ENCODE results near the gene MGAT5. TPM values are rescaled to one million over a fixed set of nuclear protein-coding genes. Genes with fewer than 3 reads are reported as not detected.

MGAT5 gene
- total RNA-seq, 4 donors from 2014 or later: 47.4 to 56.4 (median 50.3) TPM

DNA sequence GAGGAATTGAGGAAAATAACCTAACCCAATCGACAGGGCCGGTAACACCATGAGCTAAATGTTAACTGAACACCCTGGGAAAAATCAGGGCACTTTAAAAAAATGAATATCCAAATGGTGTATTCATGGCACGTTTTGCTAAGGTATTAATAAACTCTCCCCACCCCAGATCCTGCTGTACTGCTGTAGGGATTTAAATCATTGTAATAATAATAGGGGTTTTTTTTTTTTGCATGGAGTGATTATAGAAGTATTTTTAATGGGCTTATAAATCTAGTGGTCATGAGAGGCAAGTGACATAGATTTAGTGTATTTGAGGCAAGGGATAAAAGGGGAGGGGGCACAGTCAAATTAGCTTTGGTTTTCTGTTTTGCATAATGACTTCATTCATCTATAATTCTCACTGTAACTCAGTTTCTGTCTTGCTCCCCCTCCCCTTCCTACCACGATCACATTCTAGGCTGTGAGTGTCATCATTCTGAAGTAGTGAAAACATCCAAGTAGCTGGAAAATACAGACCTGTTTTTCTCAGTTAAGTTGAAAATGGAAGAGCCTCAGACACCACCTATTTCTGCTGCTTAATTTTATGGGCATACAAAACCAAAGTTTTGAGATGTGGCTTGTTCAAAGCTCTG is 18.2 kb upstream of the MGAT5 start:
- H3K36me3 ChIP-seq: no peaks in the 10 kb centered on the region
- no peak for DNase-seq (ENCODE audit: extremely low spot score)
- no peaks in the 10 kb centered on the region for H3K27me3 ChIP-seq
- 82% methylated on average over 4 of the region's 4 CpGs for WGBS
- no peaks in the 10 kb centered on the region for H3K9me3 ChIP-seq
- H3K4me3 ChIP-seq: no peak overlapping the region
- no peak for TF ChIP-seq POLR2AphosphoS5 (IDR thresholded peaks at IDR 0.05)
- TF ChIP-seq POLR2A (IDR thresholded peaks at IDR 0.05; ENCODE audit: low read depth): no peak
- TF ChIP-seq EP300 (IDR thresholded peaks at IDR 0.05): no peak
- TF ChIP-seq, protein P1, sequence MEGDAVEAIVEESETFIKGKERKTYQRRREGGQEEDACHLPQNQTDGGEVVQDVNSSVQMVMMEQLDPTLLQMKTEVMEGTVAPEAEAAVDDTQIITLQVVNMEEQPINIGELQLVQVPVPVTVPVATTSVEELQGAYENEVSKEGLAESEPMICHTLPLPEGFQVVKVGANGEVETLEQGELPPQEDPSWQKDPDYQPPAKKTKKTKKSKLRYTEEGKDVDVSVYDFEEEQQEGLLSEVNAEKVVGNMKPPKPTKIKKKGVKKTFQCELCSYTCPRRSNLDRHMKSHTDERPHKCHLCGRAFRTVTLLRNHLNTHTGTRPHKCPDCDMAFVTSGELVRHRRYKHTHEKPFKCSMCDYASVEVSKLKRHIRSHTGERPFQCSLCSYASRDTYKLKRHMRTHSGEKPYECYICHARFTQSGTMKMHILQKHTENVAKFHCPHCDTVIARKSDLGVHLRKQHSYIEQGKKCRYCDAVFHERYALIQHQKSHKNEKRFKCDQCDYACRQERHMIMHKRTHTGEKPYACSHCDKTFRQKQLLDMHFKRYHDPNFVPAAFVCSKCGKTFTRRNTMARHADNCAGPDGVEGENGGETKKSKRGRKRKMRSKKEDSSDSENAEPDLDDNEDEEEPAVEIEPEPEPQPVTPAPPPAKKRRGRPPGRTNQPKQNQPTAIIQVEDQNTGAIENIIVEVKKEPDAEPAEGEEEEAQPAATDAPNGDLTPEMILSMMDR (IDR thresholded peaks at IDR 0.05): no peak
- no peak overlapping the region for H3K27ac ChIP-seq (replicated peaks in 1 of 4)
- H3K4me1 ChIP-seq: peaks cover 0 to 24% (median 0%) of the 10 kb centered on the region in 4 donors
- intact Hi-C loops (cut with DNase I): no loop called here

DNA sequence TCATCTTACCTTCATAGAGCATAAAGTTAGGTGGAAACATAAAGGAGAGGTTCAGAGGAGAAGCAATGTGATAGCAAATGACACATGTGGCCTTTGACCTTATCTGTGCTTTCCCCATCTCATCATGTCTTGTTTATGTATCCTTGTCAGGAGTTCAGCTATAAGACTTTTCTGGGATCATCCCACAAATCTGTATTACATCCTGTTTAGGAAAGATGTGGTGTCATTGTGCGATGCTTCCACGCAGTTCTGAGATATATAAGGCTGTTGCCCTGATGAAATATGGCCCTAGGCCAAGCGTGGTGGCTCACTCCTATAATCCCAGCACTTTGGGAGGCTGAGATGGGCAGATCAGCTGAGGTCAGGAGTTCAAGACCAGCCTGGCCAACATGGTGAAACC is 15.5 kb upstream of the MGAT5 start:
- DNase-seq (ENCODE audit: extremely low spot score): no peak
- WGBS: 44% methylated on average over 3 of the region's 3 CpGs
- intact Hi-C loops (cut with DNase I): no loop called here
- TF ChIP-seq POLR2AphosphoS5 (IDR thresholded peaks at IDR 0.05): no peak
- no peak for TF ChIP-seq POLR2A (IDR thresholded peaks at IDR 0.05; ENCODE audit: low read depth)
- no peak for TF ChIP-seq EP300 (IDR thresholded peaks at IDR 0.05)
- Histone ChIP-seq H3K36me3 (no peaks in the 10 kb centered on the region), H3K27me3 (no peaks in the 10 kb centered on the region), H3K4me3 (no peak overlapping the region), H3K27ac (replicated peaks in 1 of 4) (no peak overlapping the region), H3K4me1 (peaks cover 0 to 15% (median 0%) of the 10 kb centered on the region in 4 donors), H3K9me3 (no peaks in the 10 kb centered on the region)

DNA sequence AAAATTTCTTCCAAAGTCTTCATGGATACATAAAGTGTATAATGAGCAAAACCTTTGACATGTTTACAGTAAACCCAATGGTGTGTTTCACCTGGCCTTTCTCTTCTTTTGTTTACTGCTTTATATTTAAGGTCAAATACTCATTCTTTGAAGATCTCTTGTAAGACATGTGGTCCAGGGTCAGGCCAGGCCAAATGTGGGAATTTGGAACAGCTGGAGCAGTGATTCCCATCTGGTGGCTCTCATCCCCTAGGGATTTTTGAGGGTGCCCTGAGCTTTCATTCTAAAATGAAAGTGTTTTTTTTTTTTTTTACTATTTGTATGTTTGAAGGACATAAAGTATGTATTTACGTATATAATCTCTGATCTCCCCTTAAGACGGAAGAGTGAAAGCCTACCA is 13.8 kb upstream of the MGAT5 start:
- no peaks in the 10 kb centered on the region for H3K9me3 ChIP-seq
- no peak overlapping the region for H3K4me3 ChIP-seq
- no peak overlapping the region for H3K27ac ChIP-seq (replicated peaks in 1 of 4)
- WGBS: 93% methylated on average over 2 of the region's 2 CpGs
- intact Hi-C loops (cut with DNase I): no loop called here
- H3K36me3 ChIP-seq: no peaks in the 10 kb centered on the region
- TF ChIP-seq EP300 (IDR thresholded peaks at IDR 0.05): no peak
- peak; percentile 68 for DNase-seq (ENCODE audit: extremely low spot score)
- H3K27me3 ChIP-seq: no peaks in the 10 kb centered on the region
- peaks cover 6 to 14% (median 7%) of the 10 kb centered on the region in 4 donors for H3K4me1 ChIP-seq

DNA sequence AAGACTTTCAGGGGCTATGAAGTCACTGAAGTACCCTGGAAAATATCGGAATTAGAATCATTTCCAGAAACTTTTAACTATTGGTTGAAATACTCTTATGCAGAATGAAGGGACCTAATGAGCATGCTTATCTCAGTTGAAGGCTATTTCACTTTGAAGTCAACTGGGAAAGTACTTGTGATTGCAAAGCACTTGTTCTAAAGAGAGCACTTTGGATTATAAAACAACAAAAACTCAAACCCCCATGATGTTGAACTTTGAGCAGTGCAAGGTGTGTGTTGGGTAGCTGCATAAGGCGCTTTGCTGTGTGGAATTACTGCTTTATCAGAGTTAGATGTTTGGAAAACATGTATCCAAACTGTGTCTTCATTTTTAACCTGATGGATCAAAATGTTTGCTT is 12.0 kb upstream of the MGAT5 start:
- H3K4me3 ChIP-seq: no peak overlapping the region
- no peak for DNase-seq (ENCODE audit: extremely low spot score)
- TF ChIP-seq POLR2AphosphoS5 (IDR thresholded peaks at IDR 0.05): no peak
- TF ChIP-seq POLR2A (IDR thresholded peaks at IDR 0.05; ENCODE audit: low read depth): no peak
- TF ChIP-seq, protein P1 (IDR thresholded peaks at IDR 0.05): no peak
- no peak for TF ChIP-seq EP300 (IDR thresholded peaks at IDR 0.05)
- 91% methylated on average over 2 of the region's 2 CpGs for WGBS
- no peak overlapping the region for H3K27ac ChIP-seq (replicated peaks in 1 of 4)
- intact Hi-C loops (cut with DNase I): no loop called here
- H3K9me3 ChIP-seq: no peaks in the 10 kb centered on the region
- H3K4me1 ChIP-seq: peaks cover 16 to 30% (median 22%) of the 10 kb centered on the region in 4 donors
- no peaks in the 10 kb centered on the region for H3K36me3 ChIP-seq
- H3K27me3 ChIP-seq: no peaks in the 10 kb centered on the region

DNA sequence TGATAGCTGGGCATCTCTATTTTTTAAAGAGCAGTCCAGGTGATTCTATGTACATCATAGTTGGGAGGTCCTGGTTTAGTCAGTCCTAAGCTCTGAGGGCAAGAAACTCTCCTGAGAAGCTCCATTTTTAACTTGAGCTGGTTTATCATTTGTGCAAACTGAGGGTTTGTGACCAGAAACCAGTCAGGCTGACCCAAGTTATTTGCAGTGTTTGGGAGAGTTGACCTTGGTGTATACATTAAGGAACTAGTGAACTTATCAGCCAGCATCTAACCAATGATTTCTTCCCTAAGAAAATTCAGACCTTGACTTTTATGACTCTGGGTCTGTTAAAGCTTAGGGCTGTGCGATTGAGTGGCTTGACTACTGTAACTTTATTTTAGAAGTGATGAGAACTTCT is 10.6 kb upstream of the MGAT5 start:
- peaks cover 16 to 30% (median 23%) of the 10 kb centered on the region in 4 donors for H3K4me1 ChIP-seq
- peak; percentile 66 for DNase-seq (ENCODE audit: extremely low spot score)
- intact Hi-C loops (cut with DNase I): no loop called here
- no peak overlapping the region for H3K27ac ChIP-seq (replicated peaks in 1 of 4)
- H3K9me3 ChIP-seq: no peaks in the 10 kb centered on the region
- H3K4me3 ChIP-seq: no peak overlapping the region
- no peaks in the 10 kb centered on the region for H3K27me3 ChIP-seq
- TF ChIP-seq, protein P1 (IDR thresholded peaks at IDR 0.05): no peak
- TF ChIP-seq POLR2AphosphoS5 (IDR thresholded peaks at IDR 0.05) (no peak), EP300 (IDR thresholded peaks at IDR 0.05) (no peak), POLR2A (IDR thresholded peaks at IDR 0.05; ENCODE audit: low read depth) (no peak)
- H3K36me3 ChIP-seq: no peaks in the 10 kb centered on the region
- WGBS: 92% methylated on average over 1 of the region's 1 CpG

DNA sequence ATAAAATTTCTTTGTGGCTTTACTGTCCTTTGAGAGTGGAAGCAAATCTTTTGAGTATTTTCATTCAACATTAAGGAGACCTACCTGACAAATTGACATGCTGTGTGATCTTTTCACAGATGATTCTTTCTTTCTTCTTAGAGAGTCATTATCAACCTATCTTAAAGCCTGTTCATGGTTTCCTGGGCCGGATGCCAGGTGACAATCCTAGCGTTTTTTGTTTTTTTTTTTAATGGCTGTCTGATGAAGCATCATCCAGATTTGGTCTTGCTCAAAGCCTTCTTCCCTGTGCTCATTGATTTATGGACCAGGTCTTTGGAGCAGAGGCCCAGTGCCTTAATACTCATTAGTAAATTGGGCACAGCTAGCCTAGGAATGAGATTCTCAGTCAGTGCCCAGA is 9.8 kb upstream of the MGAT5 start:
- WGBS: 30% methylated on average over 2 of the region's 2 CpGs
- H3K27me3 ChIP-seq: no peaks in the 10 kb centered on the region
- H3K9me3 ChIP-seq: no peaks in the 10 kb centered on the region

More for the DNA sequence above, 9.8 kb upstream of the MGAT5 start:
- TF ChIP-seq POLR2A (IDR thresholded peaks at IDR 0.05; ENCODE audit: low read depth) (no peak), POLR2AphosphoS5 (IDR thresholded peaks at IDR 0.05) (no peak), EP300 (IDR thresholded peaks at IDR 0.05) (no peak)
- TF ChIP-seq, protein P1 (IDR thresholded peaks at IDR 0.05): no peak
- Histone ChIP-seq H3K4me1 (peaks cover 21 to 36% (median 23%) of the 10 kb centered on the region in 4 donors), H3K36me3 (no peaks in the 10 kb centered on the region), H3K4me3 (no peak overlapping the region), H3K27ac (replicated peaks in 1 of 4) (no peak overlapping the region)
- intact Hi-C loops (cut with DNase I): no loop called here
- DNase-seq (ENCODE audit: extremely low spot score): no peak
